Liver (tissue), 3 donors: Measurements from ENCODE around the gene ODAD2.

Experiments
- CTCF ChIP-seq: fragments of 150-350 bp; IDR thresholded peaks from 2 replicates; pipeline ENCODE4 v1.5.1; 2017; ENCODE audit warnings: improper control_type of control experiment, low read depth, low read length; ENCODE audit not compliant: missing input control
- EGR1 ChIP-seq, 2 donors: IDR thresholded peaks; 2 replicates each; pipeline ENCODE4 v1.6.1; 2016 to 2018; ENCODE audit warnings: antibody characterized with exemption in 2 of 2, low read depth in 2 of 2
- SP1 ChIP-seq: IDR thresholded peaks from 2 replicates; pipeline ENCODE4 v1.6.1; 2018; ENCODE audit warnings: antibody characterized with exemption, mild to moderate bottlenecking
- ZBTB33 ChIP-seq: IDR thresholded peaks from 2 replicates; pipeline ENCODE4 v1.6.1; 2016; ENCODE audit warnings: antibody characterized with exemption
- donor health status: healthy.
- donor health status: healthy.

DNA sequence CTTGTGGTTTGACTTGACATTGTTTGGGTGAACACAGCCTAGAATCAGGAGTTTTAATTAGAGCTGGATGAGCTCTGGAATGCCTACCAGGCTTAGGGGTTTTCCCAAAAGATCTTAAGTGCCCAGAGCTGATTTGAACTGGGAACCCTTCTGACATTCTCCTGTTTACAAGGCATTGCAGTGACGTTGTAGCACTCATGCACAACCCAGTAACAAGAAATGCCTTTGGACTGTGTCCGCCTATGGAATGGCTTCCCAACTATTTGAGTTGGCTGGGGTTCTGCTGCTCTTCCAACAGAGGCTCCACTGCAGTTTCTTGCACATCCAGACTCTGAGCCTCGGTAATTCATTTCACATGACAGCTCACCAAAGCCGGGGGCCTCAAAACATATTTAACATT is 176.6 kb downstream of the ODAD2 start:
- TF ChIP-seq SP1 (no peak), CTCF (no peak), EGR1 (IDR thresholded peaks at IDR 0.05; ENCODE audit: low read depth in 2 of 2) (no peak), ZBTB33 (no peak)
